ENCODE measurements around the gene CYFIP2. TPM values are rescaled to one million over a fixed set of nuclear protein-coding genes. Genes with fewer than 3 reads are reported as not detected.
"Not testable (repeated sequence)": the region's sequence is repeated elsewhere in the genome, so short reads cannot be mapped to it uniquely, and the experiment has no call there.

CYFIP2 gene
- total and polyA plus RNA-seq, 10 of the 15 experiments (the other 5 are each of a cell fraction or from before 2014, with no cell fraction given): 43.4 to 173 (median 96.0) TPM

DNA sequence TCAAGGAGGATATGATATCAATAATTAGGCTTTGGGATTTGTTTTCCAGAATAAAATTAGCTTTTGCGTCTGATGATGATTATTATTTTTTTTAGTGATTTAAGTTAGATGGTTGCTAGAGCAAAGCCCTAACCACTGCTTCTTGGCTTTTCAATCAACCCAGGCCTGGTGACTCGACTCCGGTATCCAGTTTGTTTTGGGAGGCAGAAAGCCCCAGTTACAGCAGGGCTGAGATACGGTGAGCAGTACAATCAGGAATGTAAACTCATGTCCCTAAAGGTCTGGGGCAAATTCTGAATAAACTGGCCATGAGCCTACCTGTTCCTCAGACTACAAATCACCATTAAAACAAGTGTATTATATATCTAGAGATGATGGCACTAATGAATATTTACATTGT is 24.4 kb upstream of the CYFIP2 start:
- Histone ChIP-seq H3K4me3 (no peak overlapping the region), H4K20me1 (ENCODE audit: control insufficient read depth, insufficient read depth) (no peaks in the 10 kb centered on the region), H3K27me3 (replicated peaks in 1 of 2; ENCODE audit: control insufficient read depth in 2 of 2, insufficient read depth in 2 of 2, low read length in 1 of 2) (no peaks in the 10 kb centered on the region), H3K36me3 (ENCODE audit: control insufficient read depth in 2 of 2, insufficient read depth in 2 of 2, low read length in 1 of 2) (no peaks in the 10 kb centered on the region), H2AFZ (ENCODE audit: control insufficient read depth, low read depth, low read length) (no peak overlapping the region), H3K27ac (ENCODE audit: control insufficient read depth, insufficient read depth) (no peak overlapping the region), H3K4me1 (ENCODE audit: control insufficient read depth, insufficient read depth, low read length) (no peaks in the 10 kb centered on the region), H3K9me3 (replicated peaks; ENCODE audit: control insufficient read depth, insufficient read depth, low read length) (no peaks in the 10 kb centered on the region), H3K9ac (ENCODE audit: control insufficient read depth, insufficient read depth, low read length) (no peak overlapping the region), H3K79me2 (ENCODE audit: control insufficient read depth, insufficient read depth, low read length) (no peaks in the 10 kb centered on the region), H3K4me2 (ENCODE audit: control insufficient read depth, insufficient read depth) (no peak overlapping the region)
- FAIRE-seq: no peak
- CTCF ChIA-PET: interaction anchor here (0.9 to 5.0 kb wide), 3 partner anchors 78 to 98 kb away, joined by 3 to 38 read pairs (median 5); partner anchors contain the start of gene MED7
- SMC1A ChIA-PET (ENCODE audit: uncharacterized antibody, unreplicated experiment): interaction anchor here (0.9 to 1.2 kb wide), 4 partner anchors 11 to 92 kb away, joined by 3 to 5 read pairs (median 3); no protein-coding TSS in a partner anchor
- in situ Hi-C loops (cut with MboI): no loop called here
- POLR2A ChIA-PET: no interaction called here
- no peak for DNase-seq (ENCODE audit: low read depth, low spot score)
- WGBS (ENCODE audit: insufficient coverage, insufficient replicate concordance, low lambda C conversion rate, missing lambda C conversion rate): 66% methylated on average over 4 of the region's 4 CpGs
- TF ChIP-seq KDM1A (IDR thresholded peaks at IDR 0.05; ENCODE audit: borderline replicate concordance) (no peak), DPF2 (IDR thresholded peaks at IDR 0.05) (no peak), E2F8 (IDR thresholded peaks at IDR 0.05; ENCODE audit: low read depth, partially characterized antibody) (no peak)
- intact Hi-C loops (cut with micrococcal nuclease; ENCODE audit: unreplicated experiment): no loop called here
- no peak for ATAC-seq
- RAD21 ChIA-PET (ENCODE audit: unreplicated experiment): interaction anchor here (0.7 kb wide), 1 partner anchor 11 kb away, joined by 3 read pairs; no protein-coding TSS in a partner anchor
- BruUV-seq (replicated peaks): no TSS peak

GRCh38 chr5:157244704-157245103 is 21.2 kb upstream of the CYFIP2 start:
- H3K27ac ChIP-seq (ENCODE audit: control insufficient read depth, insufficient read depth); POLR2A ChIA-PET; H3K9me3 ChIP-seq (replicated peaks; ENCODE audit: control insufficient read depth, insufficient read depth, low read length); H4K20me1 ChIP-seq (ENCODE audit: control insufficient read depth, insufficient read depth); FAIRE-seq; H3K4me2 ChIP-seq (ENCODE audit: control insufficient read depth, insufficient read depth); H3K79me2 ChIP-seq (ENCODE audit: control insufficient read depth, insufficient read depth, low read length); H3K4me1 ChIP-seq (ENCODE audit: control insufficient read depth, insufficient read depth, low read length); in situ Hi-C loops (cut with MboI); H3K36me3 ChIP-seq (ENCODE audit: control insufficient read depth in 2 of 2, insufficient read depth in 2 of 2, low read length in 1 of 2); H3K27me3 ChIP-seq (replicated peaks in 1 of 2; ENCODE audit: control insufficient read depth in 2 of 2, insufficient read depth in 2 of 2, low read length in 1 of 2); DNase-seq (ENCODE audit: low read depth, low spot score); ATAC-seq; H3K4me3 ChIP-seq; H2AFZ ChIP-seq (ENCODE audit: control insufficient read depth, low read depth, low read length); BruUV-seq (replicated peaks); H3K9ac ChIP-seq (ENCODE audit: control insufficient read depth, insufficient read depth, low read length); intact Hi-C loops (cut with micrococcal nuclease; ENCODE audit: unreplicated experiment): not testable (repeated sequence)
- 45% methylated on average over 7 of the region's 7 CpGs for WGBS (ENCODE audit: insufficient coverage, insufficient replicate concordance, low lambda C conversion rate, missing lambda C conversion rate)
- RAD21 ChIA-PET (ENCODE audit: unreplicated experiment): interaction anchor here (1.6 kb wide), 1 partner anchor 19 kb away, joined by 3 read pairs; no protein-coding TSS in a partner anchor
- CTCF ChIA-PET: interaction anchor here (3.0 to 10.8 kb wide), 2 partner anchors 9 to 92 kb away, joined by 17 to 244 read pairs; no protein-coding TSS in a partner anchor
- SMC1A ChIA-PET (ENCODE audit: uncharacterized antibody, unreplicated experiment): interaction anchor here (1.3 kb wide), 1 partner anchor 19 kb away, joined by 5 read pairs; no protein-coding TSS in a partner anchor
